ENCODE data around the gene ICAM5.

DNA sequence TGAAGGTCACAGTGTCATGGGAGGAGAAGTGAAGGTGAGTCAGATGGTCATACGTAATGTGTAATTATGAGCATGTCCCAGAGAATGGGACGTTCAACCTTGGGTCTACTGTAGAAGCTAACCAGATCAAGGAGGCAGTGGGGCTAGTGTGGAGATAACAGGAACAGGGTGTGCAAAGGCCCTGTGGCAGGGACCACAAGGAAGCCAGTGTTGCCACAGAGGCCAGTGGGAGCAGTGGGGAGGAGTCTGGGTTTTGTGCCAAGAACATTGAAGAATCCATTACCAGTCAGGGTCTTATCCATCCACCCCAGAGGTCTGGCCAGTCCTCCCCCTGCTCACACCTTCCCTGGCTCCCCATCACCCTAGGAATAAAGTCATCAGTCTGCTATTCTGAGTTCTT lies 34.4 kb upstream of the ICAM5 start:
- TF ChIP-seq ZNF274 (IDR thresholded peaks at IDR 0.05; ENCODE audit: low read depth, low read length) (no peak), CEBPB (IDR thresholded peaks at IDR 0.05; ENCODE audit: low read depth) (no peak), SIN3A (IDR thresholded peaks at IDR 0.05; ENCODE audit: low read depth) (no peak), SP1 (IDR thresholded peaks at IDR 0.05; ENCODE audit: low read depth) (no peak), EGR1 (IDR thresholded peaks at IDR 0.05; ENCODE audit: low read depth) (no peak), TCF7L2 (IDR thresholded peaks at IDR 0.05; ENCODE audit: borderline replicate concordance, extremely low read depth, insufficient read depth, insufficient read length) (no peak), POLR2AphosphoS5 (IDR thresholded peaks at IDR 0.05; ENCODE audit: low read depth, low read length) (no peak), EZH2 (IDR thresholded peaks at IDR 0.05) (no peak)
- TF ChIP-seq, protein P1, sequence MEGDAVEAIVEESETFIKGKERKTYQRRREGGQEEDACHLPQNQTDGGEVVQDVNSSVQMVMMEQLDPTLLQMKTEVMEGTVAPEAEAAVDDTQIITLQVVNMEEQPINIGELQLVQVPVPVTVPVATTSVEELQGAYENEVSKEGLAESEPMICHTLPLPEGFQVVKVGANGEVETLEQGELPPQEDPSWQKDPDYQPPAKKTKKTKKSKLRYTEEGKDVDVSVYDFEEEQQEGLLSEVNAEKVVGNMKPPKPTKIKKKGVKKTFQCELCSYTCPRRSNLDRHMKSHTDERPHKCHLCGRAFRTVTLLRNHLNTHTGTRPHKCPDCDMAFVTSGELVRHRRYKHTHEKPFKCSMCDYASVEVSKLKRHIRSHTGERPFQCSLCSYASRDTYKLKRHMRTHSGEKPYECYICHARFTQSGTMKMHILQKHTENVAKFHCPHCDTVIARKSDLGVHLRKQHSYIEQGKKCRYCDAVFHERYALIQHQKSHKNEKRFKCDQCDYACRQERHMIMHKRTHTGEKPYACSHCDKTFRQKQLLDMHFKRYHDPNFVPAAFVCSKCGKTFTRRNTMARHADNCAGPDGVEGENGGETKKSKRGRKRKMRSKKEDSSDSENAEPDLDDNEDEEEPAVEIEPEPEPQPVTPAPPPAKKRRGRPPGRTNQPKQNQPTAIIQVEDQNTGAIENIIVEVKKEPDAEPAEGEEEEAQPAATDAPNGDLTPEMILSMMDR (IDR thresholded peaks at IDR 0.05 in 2 of 3, conservative IDR thresholded peaks at IDR 0.05 in 1 of 3; ENCODE audit: borderline replicate concordance in 1 of 3, insufficient read depth in 1 of 3, low read depth in 2 of 3, low read length in 2 of 3): no peak
- TF ChIP-seq, protein P2, sequence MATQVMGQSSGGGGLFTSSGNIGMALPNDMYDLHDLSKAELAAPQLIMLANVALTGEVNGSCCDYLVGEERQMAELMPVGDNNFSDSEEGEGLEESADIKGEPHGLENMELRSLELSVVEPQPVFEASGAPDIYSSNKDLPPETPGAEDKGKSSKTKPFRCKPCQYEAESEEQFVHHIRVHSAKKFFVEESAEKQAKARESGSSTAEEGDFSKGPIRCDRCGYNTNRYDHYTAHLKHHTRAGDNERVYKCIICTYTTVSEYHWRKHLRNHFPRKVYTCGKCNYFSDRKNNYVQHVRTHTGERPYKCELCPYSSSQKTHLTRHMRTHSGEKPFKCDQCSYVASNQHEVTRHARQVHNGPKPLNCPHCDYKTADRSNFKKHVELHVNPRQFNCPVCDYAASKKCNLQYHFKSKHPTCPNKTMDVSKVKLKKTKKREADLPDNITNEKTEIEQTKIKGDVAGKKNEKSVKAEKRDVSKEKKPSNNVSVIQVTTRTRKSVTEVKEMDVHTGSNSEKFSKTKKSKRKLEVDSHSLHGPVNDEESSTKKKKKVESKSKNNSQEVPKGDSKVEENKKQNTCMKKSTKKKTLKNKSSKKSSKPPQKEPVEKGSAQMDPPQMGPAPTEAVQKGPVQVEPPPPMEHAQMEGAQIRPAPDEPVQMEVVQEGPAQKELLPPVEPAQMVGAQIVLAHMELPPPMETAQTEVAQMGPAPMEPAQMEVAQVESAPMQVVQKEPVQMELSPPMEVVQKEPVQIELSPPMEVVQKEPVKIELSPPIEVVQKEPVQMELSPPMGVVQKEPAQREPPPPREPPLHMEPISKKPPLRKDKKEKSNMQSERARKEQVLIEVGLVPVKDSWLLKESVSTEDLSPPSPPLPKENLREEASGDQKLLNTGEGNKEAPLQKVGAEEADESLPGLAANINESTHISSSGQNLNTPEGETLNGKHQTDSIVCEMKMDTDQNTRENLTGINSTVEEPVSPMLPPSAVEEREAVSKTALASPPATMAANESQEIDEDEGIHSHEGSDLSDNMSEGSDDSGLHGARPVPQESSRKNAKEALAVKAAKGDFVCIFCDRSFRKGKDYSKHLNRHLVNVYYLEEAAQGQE (IDR thresholded peaks at IDR 0.05; ENCODE audit: low read depth): no peak

All from HCT116 (cell line).